ENCODE data around the gene SDHAF1. TPM values are rescaled to one million over a fixed set of nuclear protein-coding genes. Genes with fewer than 3 reads are reported as not detected.

SDHAF1 gene
- total RNA-seq, 1 experiment from 2014 or later: 28.1 TPM

- Histone ChIP-seq H3K9me3 (peaks cover 8% of the 10 kb centered on the region; the same call in 1 of the 2 replicates), H3K36me3 (ENCODE audit: control insufficient read depth, insufficient read depth, low read length) (no peaks in the 10 kb centered on the region), H3K4me1 (no peaks in the 10 kb centered on the region), H3K4me3 (ENCODE audit: low read depth, low read length) (no peak overlapping the region), H3K27me3 (replicated peaks; ENCODE audit: control insufficient read depth, insufficient read depth, low read length) (peaks cover 2% of the 10 kb centered on the region)
- CTCF ChIA-PET: interaction anchor here (0.6 to 0.7 kb wide), 2 partner anchors 96 to 187 kb away, joined by 3 to 4 read pairs; no protein-coding TSS in a partner anchor
- no peak for DNase-seq
- Mint-ChIP-seq H3K4me3 (ENCODE audit: unreplicated experiment) (peak overlapping the region; percentile 66), H3K27me3 (ENCODE audit: insufficient read depth, unreplicated experiment) (peaks cover 17% of the 10 kb centered on the region), H3K4me1 (ENCODE audit: low read depth, unreplicated experiment) (no peaks in the 10 kb centered on the region), H3K9me3 (ENCODE audit: unreplicated experiment) (no peaks in the 10 kb centered on the region), H3K27ac (ENCODE audit: unreplicated experiment) (no peak overlapping the region), H3K36me3 (ENCODE audit: insufficient read depth, unreplicated experiment) (peaks cover 6% of the 10 kb centered on the region)
- TF ChIP-seq CTCF (IDR thresholded peaks at IDR 0.05; ENCODE audit: insufficient read depth in 1 of 2, low read depth in 1 of 2, low read length in 1 of 2, severe bottlenecking in 1 of 2, unreplicated experiment in 1 of 2): no peak
- no TSS peak for BruUV-seq (replicated peaks)
- POLR2A ChIA-PET: no interaction called here
- intact Hi-C loops (cut with micrococcal nuclease; ENCODE audit: unreplicated experiment): no loop called here
Observed at GRCh38 chr19:35986111-35986510, 8.9 kb upstream of the SDHAF1 start.

- no peaks in the 10 kb centered on the region for H3K36me3 ChIP-seq (ENCODE audit: control insufficient read depth, insufficient read depth, low read length)
- no peak overlapping the region for H3K27ac Mint-ChIP-seq (ENCODE audit: unreplicated experiment)
- H3K27me3 ChIP-seq (replicated peaks; ENCODE audit: control insufficient read depth, insufficient read depth, low read length): peaks cover 2% of the 10 kb centered on the region
- peak in 1 of 2 experiments; percentile 46 for DNase-seq
- CTCF ChIA-PET: interaction anchor here (0.6 kb wide), 2 partner anchors 187 to 1937 kb away, joined by 3 read pairs; no protein-coding TSS in a partner anchor
- peak overlapping the region; percentile 44 for H3K4me3 ChIP-seq (ENCODE audit: low read depth, low read length)
- H3K36me3 Mint-ChIP-seq (ENCODE audit: insufficient read depth, unreplicated experiment): peaks cover 6% of the 10 kb centered on the region
- no peaks in the 10 kb centered on the region for H3K9me3 Mint-ChIP-seq (ENCODE audit: unreplicated experiment)
- POLR2A ChIA-PET: interaction anchor here (0.6 kb wide), 2 partner anchors 9 to 27 kb away, joined by 3 to 9 read pairs; partner anchors contain the start of gene ALKBH6
- intact Hi-C loops (cut with micrococcal nuclease; ENCODE audit: unreplicated experiment): no loop called here
- no peaks in the 10 kb centered on the region for H3K4me1 ChIP-seq
- peaks cover 15% of the 10 kb centered on the region for H3K27me3 Mint-ChIP-seq (ENCODE audit: insufficient read depth, unreplicated experiment)
- H3K4me1 Mint-ChIP-seq (ENCODE audit: low read depth, unreplicated experiment): no peaks in the 10 kb centered on the region
- peaks cover 8% of the 10 kb centered on the region; the same call in 1 of the 2 replicates for H3K9me3 ChIP-seq
- no TSS peak for BruUV-seq (replicated peaks)
- H3K4me3 Mint-ChIP-seq (ENCODE audit: unreplicated experiment): peak overlapping the region; percentile 66
- peak in 1 of 2 experiments; percentile 12 for TF ChIP-seq CTCF (IDR thresholded peaks at IDR 0.05; ENCODE audit: insufficient read depth in 1 of 2, low read depth in 1 of 2, low read length in 1 of 2, severe bottlenecking in 1 of 2, unreplicated experiment in 1 of 2)
Observed at GRCh38 chr19:35986664-35987570, 8.1 kb upstream of the SDHAF1 start.

GRCh38 chr19:35987571-35987896 lies 7.5 kb upstream of the SDHAF1 start:
- H3K9me3 Mint-ChIP-seq (ENCODE audit: unreplicated experiment): no peaks in the 10 kb centered on the region
- no peak for TF ChIP-seq CTCF (IDR thresholded peaks at IDR 0.05; ENCODE audit: insufficient read depth in 1 of 2, low read depth in 1 of 2, low read length in 1 of 2, severe bottlenecking in 1 of 2, unreplicated experiment in 1 of 2)
- intact Hi-C loops (cut with micrococcal nuclease; ENCODE audit: unreplicated experiment): no loop called here
- peak overlapping the region; percentile 44 for H3K4me3 ChIP-seq (ENCODE audit: low read depth, low read length)
- H3K36me3 ChIP-seq (ENCODE audit: control insufficient read depth, insufficient read depth, low read length): no peaks in the 10 kb centered on the region
- peaks cover 8% of the 10 kb centered on the region; the same call in 1 of the 2 replicates for H3K9me3 ChIP-seq
- H3K27ac Mint-ChIP-seq (ENCODE audit: unreplicated experiment): no peak overlapping the region
- no peaks in the 10 kb centered on the region for H3K4me1 ChIP-seq
- peaks cover 6% of the 10 kb centered on the region for H3K36me3 Mint-ChIP-seq (ENCODE audit: insufficient read depth, unreplicated experiment)
- CTCF ChIA-PET: interaction anchor here (0.6 kb wide), 1 partner anchor 1936 kb away, joined by 3 read pairs; no protein-coding TSS in a partner anchor
- peaks cover 15% of the 10 kb centered on the region for H3K27me3 Mint-ChIP-seq (ENCODE audit: insufficient read depth, unreplicated experiment)
- POLR2A ChIA-PET: interaction anchor here (0.6 kb wide), 1 partner anchor 27 kb away, joined by 9 read pairs; the partner anchor contains the start of gene ALKBH6
- no peak for DNase-seq
- H3K27me3 ChIP-seq (replicated peaks; ENCODE audit: control insufficient read depth, insufficient read depth, low read length): peaks cover 2% of the 10 kb centered on the region
- peak overlapping the region; percentile 66 for H3K4me3 Mint-ChIP-seq (ENCODE audit: unreplicated experiment)
- no peaks in the 10 kb centered on the region for H3K4me1 Mint-ChIP-seq (ENCODE audit: low read depth, unreplicated experiment)
- no TSS peak for BruUV-seq (replicated peaks)

All from Caco-2 (cell line).